Neural crest cell (in vitro differentiated cells): ENCODE results near the gene GAS6. TPM values are rescaled to one million over a fixed set of nuclear protein-coding genes. Genes with fewer than 3 reads are reported as not detected.

Experiments used
- DNase-seq: peaks from one replicate; pipeline ENCODE4 v3.0.0; 2021; ENCODE audit warnings: low read depth, mixed read lengths, low spot score
- H3K27ac Mint-ChIP-seq: one replicate; pipeline ENCODE4 v1.8.0; 2021; ENCODE audit warnings: mild to moderate bottlenecking, mixed read lengths; ENCODE audit not compliant: unreplicated experiment
- H3K27me3 Mint-ChIP-seq: 2 replicates; pipeline ENCODE4 v1.8.0; 2021; ENCODE audit warnings: low read depth, mild to moderate bottlenecking, mixed read lengths
- H3K36me3 Mint-ChIP-seq: 2 replicates; pipeline ENCODE4 v1.8.0; 2021; ENCODE audit warnings: low read depth, mild to moderate bottlenecking, mixed read lengths
- H3K4me1 Mint-ChIP-seq: 2 replicates; pipeline ENCODE4 v1.8.0; 2021; ENCODE audit warnings: mixed read lengths
- H3K4me3 Mint-ChIP-seq: one replicate; pipeline ENCODE4 v1.8.0; 2021; ENCODE audit warnings: mild to moderate bottlenecking, mixed read lengths
- H3K9me3 Mint-ChIP-seq: 2 replicates; pipeline ENCODE4 v1.8.0; 2021; ENCODE audit warnings: mixed read lengths
- total RNA-seq: library from RNA; stranded (reverse); gene quantifications from 2 replicates; pipeline ENCODE4 v1.2.1, GENCODE V29; 2021
- TF ChIP-seq, protein P1 (sequence below): fragments of 200-600 bp; sonication (generic); conservative IDR thresholded peaks from 2 replicates; pipeline ENCODE4 v1.5.0; 2021; ENCODE audit warnings: antibody characterized with exemption, mild to moderate bottlenecking

Gene GAS6
- total RNA-seq, 1 donor from 2014 or later = 9.0 TPM

DNA sequence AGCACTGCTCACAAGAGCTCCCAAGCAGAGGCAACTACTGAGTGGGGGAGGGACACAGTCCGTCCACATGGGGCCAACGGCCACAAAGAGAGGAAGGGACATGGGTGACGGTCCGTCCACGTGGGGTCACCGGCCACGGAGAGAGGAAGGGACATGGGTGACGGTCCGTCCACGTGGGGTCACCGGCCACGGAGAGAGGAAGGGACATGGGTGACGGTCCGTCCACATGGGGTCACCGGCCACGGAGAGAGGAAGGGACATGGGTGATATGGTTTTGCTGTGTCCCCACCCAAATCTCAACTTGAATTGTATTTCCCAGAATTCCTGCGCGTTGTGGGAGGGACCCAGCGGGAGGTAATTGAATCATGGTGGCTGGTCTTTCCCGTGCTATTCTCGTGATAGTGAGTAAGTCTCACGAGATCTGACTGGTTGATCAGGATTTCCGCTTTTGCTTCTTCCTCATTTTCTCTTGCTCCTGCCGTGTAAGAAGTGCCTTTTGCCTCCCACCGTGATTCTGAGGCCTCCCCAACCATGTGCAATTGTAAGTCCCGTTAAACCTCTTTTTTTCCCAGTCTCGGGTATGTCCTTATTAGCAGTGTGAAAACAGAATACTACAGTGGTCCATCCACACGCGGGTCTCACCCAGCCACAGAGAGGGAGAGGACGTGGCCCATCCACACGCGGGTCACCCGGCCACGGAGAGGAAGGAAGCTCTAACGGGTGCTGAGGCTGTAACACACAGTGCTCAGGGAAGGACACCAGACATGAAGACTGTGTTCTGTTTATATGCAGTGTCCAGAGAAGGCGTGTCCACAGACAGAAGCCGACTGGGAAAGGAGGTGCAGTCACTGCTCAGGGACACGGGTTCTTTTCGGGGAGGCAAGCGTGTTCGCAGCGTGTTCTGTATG is 48.5 kb downstream of the GAS6 start:
- Mint-ChIP-seq H3K27ac (no peak overlapping the region), H3K9me3 (no peaks in the 10 kb centered on the region), H3K27me3 (no peaks in the 10 kb centered on the region), H3K4me3 (no peak overlapping the region), H3K4me1 (peaks cover 9% of the 10 kb centered on the region), H3K36me3 (no peaks in the 10 kb centered on the region)
- DNase-seq = no peak
- TF ChIP-seq, protein P1, sequence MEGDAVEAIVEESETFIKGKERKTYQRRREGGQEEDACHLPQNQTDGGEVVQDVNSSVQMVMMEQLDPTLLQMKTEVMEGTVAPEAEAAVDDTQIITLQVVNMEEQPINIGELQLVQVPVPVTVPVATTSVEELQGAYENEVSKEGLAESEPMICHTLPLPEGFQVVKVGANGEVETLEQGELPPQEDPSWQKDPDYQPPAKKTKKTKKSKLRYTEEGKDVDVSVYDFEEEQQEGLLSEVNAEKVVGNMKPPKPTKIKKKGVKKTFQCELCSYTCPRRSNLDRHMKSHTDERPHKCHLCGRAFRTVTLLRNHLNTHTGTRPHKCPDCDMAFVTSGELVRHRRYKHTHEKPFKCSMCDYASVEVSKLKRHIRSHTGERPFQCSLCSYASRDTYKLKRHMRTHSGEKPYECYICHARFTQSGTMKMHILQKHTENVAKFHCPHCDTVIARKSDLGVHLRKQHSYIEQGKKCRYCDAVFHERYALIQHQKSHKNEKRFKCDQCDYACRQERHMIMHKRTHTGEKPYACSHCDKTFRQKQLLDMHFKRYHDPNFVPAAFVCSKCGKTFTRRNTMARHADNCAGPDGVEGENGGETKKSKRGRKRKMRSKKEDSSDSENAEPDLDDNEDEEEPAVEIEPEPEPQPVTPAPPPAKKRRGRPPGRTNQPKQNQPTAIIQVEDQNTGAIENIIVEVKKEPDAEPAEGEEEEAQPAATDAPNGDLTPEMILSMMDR = no peak

DNA sequence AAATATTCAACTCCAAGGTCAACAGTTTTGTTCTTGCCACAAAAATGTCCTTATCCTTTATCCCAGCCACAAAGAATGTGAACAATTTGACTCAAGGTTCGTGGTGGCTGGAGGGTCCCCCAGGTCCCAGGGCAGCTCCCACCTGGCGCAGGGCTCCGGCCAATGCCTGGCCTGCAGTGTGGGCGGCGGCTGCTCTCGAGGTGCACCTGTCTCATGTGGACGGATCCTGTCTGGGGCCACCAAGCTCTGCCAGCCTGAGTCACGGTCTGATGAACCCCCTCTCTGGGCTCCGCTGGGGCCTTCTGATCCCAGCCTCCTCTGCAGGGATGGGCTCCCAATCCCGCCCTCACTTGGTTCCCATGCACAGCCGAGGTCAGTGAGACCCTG is 49.4 kb downstream of the GAS6 start:
- peaks cover 9% of the 10 kb centered on the region for H3K4me1 Mint-ChIP-seq
- no peak overlapping the region for H3K27ac Mint-ChIP-seq
- DNase-seq = no peak
- H3K4me3 Mint-ChIP-seq = no peak overlapping the region
- no peaks in the 10 kb centered on the region for H3K36me3 Mint-ChIP-seq
- H3K9me3 Mint-ChIP-seq = no peaks in the 10 kb centered on the region
- TF ChIP-seq, protein P1 = no peak
- no peaks in the 10 kb centered on the region for H3K27me3 Mint-ChIP-seq

DNA sequence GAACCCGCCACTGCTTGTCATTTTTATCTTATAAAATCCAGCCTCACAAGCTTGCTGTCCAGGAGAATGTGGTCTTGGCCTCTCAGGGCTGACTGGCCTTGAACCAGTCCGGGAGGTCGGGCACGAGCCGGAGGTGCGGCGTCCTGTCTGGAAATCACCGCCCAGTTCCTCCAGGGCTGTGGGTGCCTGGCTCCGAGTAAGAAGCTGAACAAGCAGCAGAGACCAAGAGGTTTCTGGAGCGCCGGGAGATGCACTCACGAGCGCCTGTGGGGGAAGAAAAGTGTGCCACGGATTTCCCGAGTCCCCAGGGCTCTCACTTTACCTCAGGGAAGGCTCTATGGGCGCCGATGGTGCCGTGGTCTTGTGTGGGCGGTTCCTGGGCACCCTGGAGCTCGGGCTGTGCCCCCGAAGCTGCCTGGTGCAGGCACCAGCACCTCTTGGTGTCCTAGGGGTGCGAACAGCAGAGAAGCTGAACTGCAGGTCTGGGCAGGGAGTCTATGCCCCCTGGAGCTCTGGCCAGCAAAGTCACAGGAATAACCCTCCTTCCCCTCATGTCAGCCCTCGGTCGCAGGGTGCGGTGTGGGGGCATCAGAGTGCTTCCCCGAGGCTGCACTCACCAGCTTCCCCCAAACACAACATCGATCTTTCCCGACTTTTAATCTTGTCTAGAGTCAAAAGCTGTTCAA is 50.0 kb downstream of the GAS6 start:
- no peaks in the 10 kb centered on the region for H3K36me3 Mint-ChIP-seq
- no peaks in the 10 kb centered on the region for H3K27me3 Mint-ChIP-seq
- peaks cover 9% of the 10 kb centered on the region for H3K4me1 Mint-ChIP-seq
- H3K27ac Mint-ChIP-seq = no peak overlapping the region
- H3K4me3 Mint-ChIP-seq = no peak overlapping the region
- H3K9me3 Mint-ChIP-seq = no peaks in the 10 kb centered on the region
- TF ChIP-seq, protein P1 = no peak
- no peak for DNase-seq

DNA sequence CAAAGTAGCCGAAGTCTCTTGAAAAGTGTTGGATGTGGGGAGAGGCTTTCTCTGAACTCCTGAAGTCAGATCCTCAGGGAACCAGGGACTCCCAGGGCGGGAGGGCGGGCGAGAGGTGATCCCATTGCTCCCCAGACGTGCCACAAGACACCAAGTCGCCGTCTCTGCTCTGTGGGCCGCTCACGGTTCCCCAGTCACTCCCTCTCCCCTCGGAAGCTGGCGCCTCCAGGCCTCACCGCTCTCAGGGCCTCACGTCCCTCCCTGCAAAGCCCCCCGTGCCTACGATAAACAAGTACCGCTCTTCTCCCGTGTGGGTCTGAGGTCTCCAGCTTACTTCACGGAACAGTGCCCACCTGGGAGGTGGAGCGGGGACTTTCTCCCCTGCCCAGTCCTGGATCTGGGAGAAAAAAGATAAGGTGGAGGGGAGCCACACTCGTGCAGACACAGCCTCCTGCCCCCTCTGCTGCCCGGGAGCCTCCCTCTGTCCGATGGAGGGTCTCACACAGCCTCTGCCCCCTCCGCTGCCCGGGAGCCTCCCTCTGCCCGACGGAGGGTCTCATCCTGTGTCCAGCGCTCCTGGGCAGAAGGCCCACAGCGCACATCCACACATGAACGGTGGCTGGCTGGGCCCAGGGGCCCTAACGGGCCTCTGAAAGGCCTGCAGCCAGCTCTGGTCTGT is 50.7 kb downstream of the GAS6 start:
- no peak for DNase-seq
- H3K27me3 Mint-ChIP-seq = no peaks in the 10 kb centered on the region
- no peaks in the 10 kb centered on the region for H3K9me3 Mint-ChIP-seq
- H3K36me3 Mint-ChIP-seq = no peaks in the 10 kb centered on the region
- H3K4me3 Mint-ChIP-seq = no peak overlapping the region
- TF ChIP-seq, protein P1 = no peak
- H3K4me1 Mint-ChIP-seq = peaks cover 9% of the 10 kb centered on the region
- no peak overlapping the region for H3K27ac Mint-ChIP-seq

DNA sequence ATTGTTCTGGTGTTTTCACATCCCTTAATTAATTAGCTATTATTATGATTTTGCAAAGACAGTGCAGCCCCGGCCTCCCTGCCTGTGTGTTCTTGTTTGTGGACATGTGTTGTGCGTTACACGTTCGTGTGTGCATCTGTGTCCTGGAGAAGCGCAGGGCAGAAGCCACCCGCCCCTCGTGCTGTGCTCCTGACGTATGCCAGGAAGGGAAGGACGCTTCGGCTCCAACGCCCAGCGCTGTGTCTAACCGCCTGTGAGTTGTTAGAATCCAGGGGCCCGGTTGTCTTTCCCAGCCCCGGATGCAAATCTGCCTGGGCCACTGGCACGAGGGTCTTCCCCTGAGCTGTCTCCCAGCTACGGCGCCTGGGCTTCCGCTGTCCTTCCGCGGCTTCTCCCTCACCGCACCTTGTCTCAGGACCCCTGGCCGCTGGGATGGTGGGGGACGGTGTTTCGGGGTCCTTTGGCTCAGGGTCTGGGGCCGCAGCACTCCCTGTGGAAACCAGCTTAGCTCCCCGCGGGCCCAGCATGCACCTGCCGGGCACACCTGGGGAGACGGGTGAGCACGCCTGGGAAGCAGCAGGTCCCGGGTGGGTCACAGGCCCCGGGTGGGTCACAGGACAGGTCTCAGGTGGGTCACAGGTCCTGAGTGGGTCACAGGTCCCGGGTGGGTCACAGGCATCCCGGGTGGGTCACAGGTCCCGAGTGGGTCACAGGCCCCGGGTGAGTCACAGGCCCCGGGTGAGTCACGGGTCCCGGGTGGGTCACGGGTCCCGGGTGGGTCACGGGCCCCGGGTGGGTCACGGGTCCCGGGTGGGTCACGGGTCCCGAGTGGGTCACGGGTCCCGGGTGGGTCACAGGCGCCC is 51.5 kb downstream of the GAS6 start:
- DNase-seq = no peak
- H3K4me3 Mint-ChIP-seq = no peak overlapping the region

More for the DNA sequence above, 51.5 kb downstream of the GAS6 start:
- Mint-ChIP-seq H3K4me1 (peaks cover 7% of the 10 kb centered on the region), H3K9me3 (no peaks in the 10 kb centered on the region), H3K27me3 (no peaks in the 10 kb centered on the region), H3K36me3 (no peaks in the 10 kb centered on the region), H3K27ac (peak overlapping the region; percentile 81)
- TF ChIP-seq, protein P1 = no peak
